ENCODE results near the gene ZBED1.
"Not testable (repeated sequence)": the region's sequence is repeated elsewhere in the genome, so short reads cannot be mapped to it uniquely, and the experiment has no call there.

The ZBED1 gene

DNA sequence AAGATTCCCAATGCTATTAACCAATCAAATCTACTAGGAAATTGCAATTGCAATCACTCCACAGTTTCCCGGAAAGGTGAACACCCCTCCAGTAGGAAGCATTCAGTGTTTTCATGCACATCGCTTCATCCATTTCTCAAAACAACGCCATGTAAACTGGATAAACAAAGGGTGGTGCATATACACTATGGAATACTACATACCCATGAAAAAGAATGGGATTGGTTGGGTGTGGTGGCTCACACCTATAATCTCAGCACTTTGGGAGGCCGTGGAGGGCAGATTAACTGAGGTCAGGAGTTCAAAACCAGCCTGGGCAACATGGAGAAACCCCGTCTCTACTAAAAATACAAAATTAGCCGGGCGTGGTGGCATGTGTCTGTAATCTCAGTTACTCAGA is 29.1 kb downstream of the ZBED1 start:
- DNase-seq, result no peak

DNA sequence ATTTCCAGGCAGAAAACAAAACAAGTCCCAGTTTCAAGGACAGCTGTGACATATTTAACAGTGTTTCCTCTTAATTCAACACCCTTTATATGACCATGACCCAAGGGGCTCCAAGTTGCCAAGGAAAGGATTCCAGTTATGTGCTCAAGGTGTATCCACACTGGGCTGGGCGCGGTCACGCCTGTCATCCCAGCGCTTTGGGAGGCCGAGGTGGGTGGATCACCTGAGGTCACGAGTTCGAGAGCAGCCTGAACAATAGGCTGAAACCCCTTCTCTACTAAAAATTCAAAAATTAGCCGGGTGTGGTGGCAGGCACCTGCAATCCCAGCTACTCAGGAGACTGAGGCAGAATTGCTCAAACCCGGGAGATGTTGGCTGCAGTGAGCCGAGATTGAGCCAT is 29.6 kb downstream of the ZBED1 start:
- DNase-seq, result not testable (repeated sequence)

DNA sequence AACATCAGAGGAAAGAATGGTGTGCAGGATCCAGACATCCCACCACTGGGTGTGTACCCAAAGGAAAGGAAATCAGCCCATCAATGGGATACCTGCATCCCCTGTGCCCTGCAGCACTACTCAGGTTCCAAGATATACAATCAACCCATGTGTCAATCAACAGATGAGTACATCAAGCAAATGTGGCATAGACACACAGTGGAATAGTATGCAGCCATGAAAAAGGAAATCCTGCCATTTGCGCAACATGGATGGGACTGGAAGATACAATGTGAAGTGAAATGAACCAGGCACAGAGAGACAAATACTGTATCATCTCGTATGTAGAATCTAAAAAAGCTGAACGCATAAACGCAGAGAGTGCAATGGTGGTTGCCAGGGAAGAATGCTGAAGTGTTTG is 30.9 kb downstream of the ZBED1 start:
- DNase-seq, result not testable (repeated sequence)

DNA sequence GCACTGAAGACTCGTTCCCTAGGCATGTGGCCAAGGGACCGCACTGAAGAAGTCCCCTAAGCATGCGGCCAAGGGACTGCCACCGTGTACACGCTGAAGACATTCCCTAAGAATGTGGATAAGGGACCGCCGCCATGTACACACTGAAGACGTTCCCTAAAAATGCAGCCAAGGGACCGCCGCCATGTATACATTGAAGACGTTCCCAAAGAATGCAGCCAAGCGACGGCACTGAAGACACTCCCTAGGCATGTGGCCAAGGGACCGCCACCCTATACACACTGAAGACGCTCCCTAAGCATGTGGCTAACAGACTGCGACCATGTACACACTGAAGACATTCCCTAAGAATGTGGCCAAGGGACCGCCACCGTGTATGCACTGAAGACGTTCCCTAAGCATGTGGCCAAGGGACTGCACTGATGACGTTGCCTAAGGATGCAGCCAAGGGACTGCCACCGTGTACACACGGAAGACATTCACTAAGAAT is 31.5 kb downstream of the ZBED1 start:
- DNase-seq, result no peak

DNA sequence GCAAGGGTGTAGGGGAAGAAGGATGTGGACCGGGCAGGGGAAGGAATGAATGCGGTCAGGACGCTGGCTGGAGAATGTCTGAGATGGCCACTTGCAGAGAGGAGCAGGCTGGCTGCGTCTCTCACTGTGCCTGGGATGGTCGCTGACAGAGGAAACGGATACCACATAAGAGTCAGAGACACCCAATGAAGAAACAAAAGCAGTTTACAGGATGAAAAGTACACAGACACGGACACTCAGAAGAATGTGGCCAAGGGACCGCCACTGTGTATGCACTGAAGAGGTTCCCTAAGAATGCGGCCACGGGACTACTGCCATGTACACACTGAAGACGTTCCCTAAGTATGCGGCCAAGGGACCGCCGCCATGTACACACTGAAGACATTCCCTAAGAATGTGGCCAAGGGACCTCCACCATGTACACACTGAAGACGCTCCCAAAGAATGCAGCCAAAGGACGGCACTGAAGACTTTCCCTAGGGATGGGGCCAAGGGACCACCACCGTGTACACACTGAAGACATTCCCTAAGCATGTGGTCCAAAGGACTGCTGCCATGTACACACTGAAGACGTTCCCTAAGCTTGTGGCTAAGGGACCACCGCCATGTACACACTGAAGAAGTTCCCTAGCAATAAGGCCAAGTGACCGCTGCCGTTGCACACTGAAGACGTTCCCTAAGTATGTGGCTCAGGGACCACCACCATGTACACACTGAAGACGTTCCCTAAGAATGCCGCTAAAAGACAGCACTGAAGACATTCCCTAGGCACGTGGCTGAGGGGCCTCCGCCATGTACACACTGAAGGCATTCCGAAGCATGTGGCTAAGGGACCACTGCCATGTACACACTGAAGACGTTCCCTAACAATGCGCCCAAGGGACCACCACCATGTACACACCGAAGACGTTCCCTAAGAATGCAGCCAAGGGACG is 32.2 kb downstream of the ZBED1 start:
- DNase-seq, result no peak

DNA sequence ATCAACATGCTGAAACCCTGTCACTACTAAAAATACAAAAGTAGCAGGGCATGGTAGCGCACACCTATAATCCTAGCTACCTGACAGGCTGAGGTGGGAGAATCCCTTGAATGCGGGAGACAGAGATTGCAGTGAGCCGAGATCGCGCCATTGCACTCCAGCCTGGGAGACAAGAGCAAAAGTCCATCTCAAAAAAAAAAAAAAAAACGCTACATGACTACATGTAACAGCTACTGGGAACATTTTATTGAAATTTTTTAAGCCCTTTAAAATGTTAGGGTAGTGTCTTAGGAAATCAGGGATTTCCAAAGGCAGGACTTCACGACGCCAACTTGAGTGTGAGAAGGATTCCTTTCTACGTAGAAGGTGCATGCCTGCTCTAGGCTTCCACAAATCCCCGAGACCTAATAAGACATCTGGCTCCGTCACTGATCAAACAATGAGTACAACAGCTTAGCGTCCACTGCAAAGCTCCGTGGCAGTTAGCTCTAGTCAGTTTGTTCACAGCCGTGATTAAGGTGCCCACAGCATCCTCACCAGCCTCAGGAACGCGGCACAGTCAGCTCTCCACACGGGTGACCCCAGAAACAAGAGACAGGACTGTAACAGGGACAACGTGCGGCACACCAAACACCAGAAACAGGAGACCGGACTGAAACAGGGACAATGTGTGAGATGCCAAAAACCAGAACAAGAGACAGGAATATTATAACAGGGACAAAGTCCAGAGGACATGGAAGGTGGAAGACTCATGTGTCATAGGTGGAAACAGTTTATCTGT is 33.7 kb downstream of the ZBED1 start:
- no peak for DNase-seq

DNA sequence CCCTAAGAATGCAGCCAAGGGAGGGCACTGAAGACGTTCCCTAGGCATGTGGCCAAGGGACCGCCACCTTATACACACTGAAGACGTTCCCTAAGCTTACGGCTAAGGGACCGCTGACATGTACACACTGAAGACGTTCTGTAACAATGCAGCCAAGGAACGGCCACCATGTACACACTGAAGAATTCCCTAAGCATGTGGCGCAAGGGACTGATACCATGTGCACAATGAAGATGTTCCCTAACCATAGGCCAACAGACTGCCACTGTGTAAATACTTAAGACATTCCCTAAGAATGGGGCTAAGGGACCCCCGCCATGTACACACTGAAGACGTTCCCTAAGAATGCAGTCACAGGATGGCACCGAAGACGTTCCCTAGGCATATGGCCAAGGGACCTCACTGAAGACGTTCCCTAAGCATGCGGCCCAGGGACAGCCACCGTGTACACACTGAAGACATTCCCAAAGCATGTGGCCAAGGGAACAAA is 36.1 kb downstream of the ZBED1 start:
- no peak for DNase-seq

DNA sequence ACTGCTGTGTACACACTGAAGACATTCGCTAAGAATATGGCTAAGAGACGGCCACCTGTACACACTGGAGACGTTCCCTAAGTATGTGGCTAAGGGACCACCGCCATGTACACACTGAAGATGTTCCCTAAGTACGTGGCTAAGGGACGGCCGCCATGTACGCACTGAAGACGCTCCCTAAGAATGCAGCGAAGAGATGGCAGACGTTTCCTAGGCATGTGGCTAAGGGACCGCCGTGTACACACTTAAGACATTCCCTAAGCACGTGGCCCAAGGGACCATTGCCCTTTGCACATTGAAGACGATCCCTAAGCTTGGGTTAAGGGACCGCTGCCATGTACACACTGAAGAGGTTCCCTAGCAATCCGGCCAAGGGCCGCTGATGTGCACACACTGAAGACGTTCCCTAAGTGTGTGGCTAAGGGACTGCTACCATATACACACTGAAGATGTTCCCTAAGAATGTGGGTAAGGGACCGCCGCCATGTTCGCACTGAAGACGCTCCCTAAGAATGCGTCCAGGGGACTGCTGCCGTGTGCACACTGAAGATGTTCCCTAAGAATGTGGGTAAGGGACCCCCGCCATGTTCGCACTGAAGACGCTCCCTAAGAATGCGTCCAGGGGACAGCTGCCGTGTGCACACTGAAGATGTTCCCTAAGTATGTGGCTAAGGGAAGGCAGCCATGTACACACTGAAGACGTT is 36.7 kb downstream of the ZBED1 start:
- DNase-seq, result no peak

DNA sequence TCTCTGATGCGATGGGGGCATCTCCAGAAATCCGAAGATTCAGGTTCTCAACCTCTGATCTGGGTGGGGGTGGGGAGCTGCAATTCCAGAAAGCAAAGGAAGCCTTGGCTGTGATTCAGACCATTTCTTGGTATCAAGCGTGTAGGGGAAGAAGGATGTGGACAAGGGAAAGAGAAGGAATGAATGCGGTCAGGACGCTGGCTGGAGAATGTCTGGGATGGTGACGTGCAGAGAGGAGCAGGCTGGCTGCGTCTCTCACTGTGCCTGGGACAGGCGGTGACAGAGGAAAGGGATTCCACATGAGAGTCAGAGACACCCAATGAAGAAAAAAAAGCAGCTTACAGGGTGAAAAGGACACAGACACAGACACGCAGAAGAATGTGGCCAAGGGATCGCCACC is 37.3 kb downstream of the ZBED1 start:
- DNase-seq, result not testable (repeated sequence)

DNA sequence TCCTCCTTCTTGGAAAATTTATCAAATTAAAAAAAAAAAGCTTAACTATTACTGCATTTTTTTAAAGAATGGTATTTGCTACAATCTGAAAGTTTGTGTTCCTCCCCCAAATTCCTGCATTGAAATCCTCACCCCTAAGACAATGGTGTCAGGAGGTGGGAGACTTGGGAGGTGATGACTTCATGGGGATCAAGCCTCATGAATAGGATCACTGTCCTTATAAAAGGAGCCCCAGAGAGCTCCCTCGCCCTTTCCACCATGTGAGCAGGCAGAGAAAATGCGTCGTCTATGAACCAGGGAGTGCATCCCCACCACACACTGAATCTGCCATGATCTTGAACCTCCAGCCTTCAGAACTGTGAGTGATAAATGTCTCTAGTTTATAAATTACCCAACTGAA is 38.0 kb downstream of the ZBED1 start:
- DNase-seq, result no peak

DNA sequence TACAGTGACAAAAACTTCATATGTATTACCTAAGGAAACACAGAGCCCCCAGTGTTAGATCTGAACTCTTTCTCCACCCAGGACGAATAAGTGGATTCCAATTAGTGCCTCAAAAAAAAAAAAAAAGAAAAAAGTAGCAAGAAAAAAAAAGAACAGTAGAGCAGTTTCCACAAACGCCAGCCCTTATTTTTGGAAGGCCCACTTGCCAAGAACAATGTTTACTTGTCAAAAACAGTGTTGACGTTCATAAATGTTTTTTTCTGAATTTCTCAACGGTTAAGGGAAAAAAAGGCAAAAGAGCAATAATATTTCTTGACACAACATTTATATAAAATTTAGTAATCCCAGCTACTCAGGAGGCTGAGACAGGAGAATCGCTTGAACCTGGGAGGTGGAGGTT is 38.7 kb downstream of the ZBED1 start:
- no peak for DNase-seq

DNA sequence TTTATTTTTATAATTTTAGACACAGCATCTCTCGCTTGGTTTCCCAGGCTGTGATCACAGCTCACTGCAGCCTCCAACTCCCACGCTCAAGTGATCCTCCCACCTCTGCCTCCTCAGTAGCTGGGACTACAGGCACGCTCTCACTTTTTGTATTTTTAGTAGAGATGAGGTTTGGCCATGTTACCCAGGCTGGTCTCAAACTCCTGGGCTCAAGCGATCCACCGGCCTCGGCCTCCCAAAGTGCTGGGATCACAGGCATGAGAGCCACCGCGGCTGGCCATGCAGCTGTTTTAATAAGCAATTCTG is 39.1 kb downstream of the ZBED1 start:
- DNase-seq, result no peak

DNA sequence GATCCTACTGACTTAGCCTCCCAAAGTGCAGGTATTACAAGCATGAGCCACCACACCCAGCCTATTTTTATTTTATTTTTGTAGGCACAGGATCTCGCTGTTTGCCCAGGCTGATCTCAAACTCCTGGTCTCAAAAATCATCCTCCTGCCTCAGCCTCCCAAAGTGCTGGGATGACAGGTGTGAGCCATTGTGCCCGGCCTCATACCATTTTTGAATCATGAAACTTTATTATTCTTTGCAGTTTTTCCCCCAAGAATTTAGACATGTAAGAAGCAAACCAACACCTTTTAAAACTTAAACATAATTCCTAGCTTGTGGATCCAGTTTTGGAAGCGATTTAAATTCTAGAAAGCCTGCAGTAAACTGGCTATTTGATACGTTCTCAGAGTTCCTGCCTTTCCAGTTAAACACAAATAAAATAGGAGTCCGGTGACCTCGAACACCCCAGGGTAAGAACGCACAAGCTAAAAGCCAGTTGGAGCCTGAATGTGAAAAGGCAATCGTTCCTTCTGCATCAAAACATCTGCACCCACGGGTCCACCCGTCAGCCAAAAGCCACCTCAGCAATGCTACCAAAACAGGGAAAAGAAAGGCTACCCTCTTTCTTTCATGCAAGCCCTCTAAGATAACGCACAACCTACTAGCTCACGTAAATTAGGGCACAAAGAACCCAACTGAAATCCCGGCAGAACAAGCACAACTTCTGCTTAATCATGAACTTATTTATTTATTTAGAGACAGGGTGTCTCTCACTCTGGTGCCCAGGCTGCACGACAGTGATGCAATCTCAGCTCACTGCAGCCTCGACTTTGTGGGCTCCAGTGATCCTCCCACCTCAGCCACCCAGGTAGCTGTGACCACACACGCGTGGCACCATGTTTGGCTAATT is 39.7 kb downstream of the ZBED1 start:
- DNase-seq, result not testable (repeated sequence)

DNA sequence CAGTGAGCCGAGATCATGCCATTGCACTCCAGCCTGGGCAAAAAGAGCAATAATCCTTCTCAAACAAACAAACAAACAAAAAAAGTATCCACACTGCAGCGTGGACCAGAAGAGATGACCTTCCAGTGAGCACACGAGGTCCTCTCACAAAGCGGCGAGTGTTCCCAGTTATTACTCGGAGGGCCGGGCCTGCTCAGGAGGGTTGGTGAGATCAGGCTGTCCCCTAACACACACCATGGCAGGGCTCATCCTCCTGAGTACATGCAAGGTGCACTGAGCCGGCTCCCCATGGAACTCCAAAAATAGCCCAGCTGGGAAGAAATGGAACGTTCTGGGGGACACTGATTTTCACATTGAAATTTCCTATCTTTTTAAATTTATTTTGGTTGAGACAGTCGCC is 40.7 kb downstream of the ZBED1 start:
- DNase-seq, result not testable (repeated sequence)

DNA sequence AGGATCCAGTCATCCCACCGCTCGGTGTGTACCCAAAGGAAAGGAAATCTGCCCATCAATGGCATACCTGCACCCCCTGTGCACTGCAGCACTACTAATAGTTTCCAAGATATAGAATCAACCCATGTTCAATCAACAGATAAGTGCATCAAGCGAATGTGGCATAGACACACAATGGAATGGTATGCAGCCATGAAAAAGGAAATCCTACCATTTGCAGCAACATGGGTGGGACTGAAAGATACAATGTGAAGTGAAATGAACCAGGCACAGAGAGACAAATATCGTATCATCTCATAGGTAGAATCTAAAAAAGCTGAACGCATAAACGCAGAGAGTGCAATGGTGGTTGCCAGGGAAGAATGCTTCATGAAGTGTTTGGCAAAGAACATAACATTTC is 42.5 kb downstream of the ZBED1 start:
- DNase-seq, result no peak

DNA sequence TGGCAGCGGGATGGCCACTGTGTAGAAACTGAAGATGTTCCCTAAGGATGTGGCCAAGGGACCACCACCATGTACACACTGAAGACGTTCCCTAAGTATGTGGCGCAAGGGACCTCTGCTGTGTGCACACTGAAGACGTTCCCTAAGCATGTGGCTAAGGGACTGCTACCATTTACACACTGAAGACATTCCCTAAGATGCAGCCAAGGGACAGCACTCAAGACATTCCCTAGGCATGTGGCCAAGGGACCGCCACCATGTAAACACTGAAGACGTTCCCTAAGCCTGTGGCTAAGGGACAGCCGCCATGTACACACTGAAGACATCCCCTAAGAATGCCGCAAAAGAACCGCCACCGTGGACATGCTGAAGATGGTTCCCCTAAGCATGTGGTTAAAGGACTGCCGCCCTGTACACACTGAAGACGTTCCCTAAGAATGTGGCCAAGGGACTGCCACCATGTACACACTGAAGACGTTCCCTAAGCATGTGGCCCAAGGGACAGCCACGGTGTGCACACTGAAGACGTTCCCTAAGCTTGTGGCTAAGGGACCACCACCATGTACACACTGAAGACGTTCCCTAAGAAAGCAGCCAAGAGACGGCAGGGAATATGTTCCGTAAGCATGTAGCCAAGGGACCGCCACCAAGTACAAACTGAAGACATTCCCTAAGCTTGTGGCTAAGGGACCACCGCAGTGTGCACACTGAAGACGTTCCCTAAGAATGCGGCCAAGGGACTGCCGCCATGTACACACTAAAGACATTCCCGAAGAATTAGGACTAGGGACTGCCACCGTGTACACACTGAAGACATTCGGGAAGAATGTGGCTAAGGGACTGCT is 43.3 kb downstream of the ZBED1 start:
- DNase-seq, result no peak

DNA sequence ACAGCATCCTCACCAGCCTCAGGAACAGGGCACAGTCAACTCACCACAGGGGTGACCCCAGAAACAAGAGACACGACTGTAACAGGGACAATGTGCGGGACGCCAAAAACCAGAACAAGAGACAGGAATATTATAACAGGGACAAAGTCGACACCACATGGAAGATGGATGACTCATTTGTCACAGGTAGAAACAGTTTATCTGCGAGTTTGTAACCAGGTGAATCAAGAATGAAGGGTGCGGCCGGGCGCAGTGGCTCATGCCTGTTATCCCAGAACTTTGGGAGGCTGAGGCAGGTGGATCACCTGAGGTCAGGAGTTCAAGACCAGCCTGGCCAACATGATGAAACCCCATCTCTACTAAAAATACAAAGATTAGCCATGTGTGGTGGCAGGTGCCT is 44.7 kb downstream of the ZBED1 start:
- not testable (repeated sequence) for DNase-seq

DNA sequence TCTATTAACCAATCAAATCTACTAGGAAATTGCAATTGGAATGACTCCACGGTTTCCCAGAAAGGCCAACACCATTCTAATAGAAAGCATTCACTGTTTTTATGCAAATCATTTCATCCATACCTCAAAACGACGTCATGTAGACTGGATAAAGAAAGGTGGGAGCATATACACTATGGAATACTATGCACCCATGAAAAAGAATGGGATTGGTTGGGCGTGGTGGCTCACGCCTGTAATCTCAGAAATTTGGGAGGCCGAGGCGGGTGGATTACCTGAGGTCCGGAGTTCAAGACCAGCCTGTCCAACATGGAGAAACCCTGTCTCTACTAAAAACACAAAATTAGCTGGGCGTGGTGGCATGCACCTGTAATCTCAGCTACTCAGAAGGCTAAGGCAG is 46.2 kb downstream of the ZBED1 start:
- not testable (repeated sequence) for DNase-seq

DNA sequence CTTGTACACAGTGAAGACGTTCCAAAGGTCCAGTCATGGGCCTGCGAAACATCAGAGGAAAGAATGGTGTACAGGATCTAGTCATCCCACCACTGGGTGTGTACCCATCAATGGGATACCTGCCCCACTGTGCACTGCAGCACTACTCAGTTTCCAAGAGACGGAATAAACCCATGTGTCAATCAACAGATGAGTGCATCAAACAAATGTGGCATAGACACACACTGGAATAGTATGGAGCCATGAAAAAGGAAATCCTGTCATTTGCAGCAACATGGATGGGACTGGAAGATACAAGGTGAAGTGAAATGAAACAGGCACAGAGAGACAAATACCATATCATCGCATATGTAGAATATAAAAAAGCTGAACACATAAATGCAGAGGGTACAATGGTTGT is 48.0 kb downstream of the ZBED1 start:
- DNase-seq, result no peak

DNA sequence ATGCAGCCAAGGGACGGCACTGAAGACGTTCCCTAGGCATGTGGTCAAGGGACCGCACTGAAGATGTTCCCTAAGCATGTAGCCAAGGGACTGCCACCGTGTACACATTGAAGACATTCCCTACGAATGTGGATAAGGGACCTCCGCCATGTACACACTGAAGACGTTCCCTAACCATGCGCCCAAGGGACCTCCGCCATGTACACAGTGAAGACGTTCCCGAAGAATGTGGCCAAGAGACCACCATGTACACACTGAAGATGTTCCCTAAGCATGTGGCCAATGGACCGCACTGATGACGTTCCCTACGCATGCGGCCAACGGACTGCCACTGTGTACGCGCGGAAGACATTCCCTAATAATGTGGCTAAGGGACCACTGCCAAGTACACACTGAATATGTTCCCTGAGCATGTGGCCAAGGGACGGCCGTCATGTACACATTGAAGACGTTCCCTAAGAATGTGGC is 48.4 kb downstream of the ZBED1 start:
- no peak for DNase-seq
